IPS-20b (cell line): ENCODE data around the gene HMGA1.

ENCODE experiments used
- H3K27ac ChIP-seq: one replicate; pipeline ENCODE4 v1.5.1; 2013; ENCODE audit warnings: low read length
- H3K27me3 ChIP-seq: 2 replicates; pipeline ENCODE4 v1.6.1; 2013; ENCODE audit warnings: mild to moderate bottlenecking, low read length, inconsistent platforms; ENCODE audit not compliant: insufficient read depth
- H3K36me3 ChIP-seq: 2 replicates; pipeline ENCODE4 v1.6.1; 2013; ENCODE audit warnings: low read depth, mild to moderate bottlenecking, inconsistent platforms, low read length, moderate library complexity; ENCODE audit not compliant: insufficient read depth
- H3K4me1 ChIP-seq: 2 replicates; pipeline ENCODE4 v1.6.1; 2013; ENCODE audit warnings: mild to moderate bottlenecking, control low read depth, inconsistent platforms, low read length, moderate library complexity; ENCODE audit not compliant: insufficient read depth
- H3K4me3 ChIP-seq: 2 replicates; pipeline ENCODE4 v1.5.1; 2013; ENCODE audit warnings: mild to moderate bottlenecking, low read length, inconsistent platforms
- H3K9ac ChIP-seq: 2 replicates; pipeline ENCODE4 v1.6.1; 2013; ENCODE audit warnings: low read depth, mild to moderate bottlenecking, inconsistent platforms, low read length, moderate library complexity
- H3K9me3 ChIP-seq: 2 replicates; pipeline ENCODE4 v1.6.1; 2013; ENCODE audit warnings: mild to moderate bottlenecking, low read depth, low read length, inconsistent platforms; ENCODE audit not compliant: insufficient read depth

Gene HMGA1

DNA sequence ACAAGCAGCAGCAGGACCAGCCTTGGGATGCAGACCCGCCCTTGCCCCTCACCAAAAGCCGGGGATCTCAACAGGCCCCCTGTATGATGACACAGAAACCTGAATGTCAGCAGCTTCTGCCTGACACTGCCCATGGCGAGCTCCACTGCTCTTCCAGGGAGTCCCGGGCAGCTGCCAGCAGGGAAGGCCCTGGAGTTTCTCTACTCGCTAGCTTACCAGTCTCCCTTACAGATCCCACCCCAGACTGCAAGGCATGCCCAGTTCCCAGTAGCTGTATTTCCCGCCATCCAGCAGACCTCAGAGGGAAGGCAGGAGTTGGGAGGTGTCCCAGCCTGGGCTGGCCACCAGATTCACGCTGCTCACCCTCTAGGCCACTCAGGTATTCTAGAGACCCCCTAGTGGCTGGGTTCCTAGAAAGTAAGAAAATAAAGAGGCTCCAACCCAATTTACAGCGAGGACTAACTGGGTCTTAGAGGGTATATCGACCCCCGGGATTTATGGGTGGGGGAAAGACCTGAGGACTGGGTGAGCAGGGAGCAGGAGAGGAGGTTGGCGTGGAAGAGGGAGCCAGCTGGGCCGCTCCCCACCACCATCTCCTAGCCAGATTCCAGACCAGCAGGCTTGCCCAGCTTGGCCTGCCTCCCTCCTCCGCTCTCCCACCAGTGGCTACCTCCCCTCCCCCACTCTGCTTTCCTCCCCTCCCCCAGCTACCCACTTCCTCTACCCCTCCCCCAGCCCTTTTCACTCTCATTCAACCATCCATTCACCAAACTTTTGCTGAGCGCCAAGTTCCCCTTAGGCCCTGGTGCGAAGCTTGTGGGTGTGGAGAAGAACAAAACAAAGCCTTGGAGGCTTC, 9.7 kb upstream of the HMGA1 start:
- peak overlapping the region; percentile 63; the same call in 1 of the 2 replicates for H3K9ac ChIP-seq
- H3K9me3 ChIP-seq: no peaks in the 10 kb centered on the region
- H3K36me3 ChIP-seq: no peaks in the 10 kb centered on the region
- peak overlapping the region; percentile 23; the same call in 1 of the 2 replicates for H3K4me3 ChIP-seq
- H3K27ac ChIP-seq: peak overlapping the region; percentile 80
- H3K4me1 ChIP-seq: peaks cover 21% of the 10 kb centered on the region; the same call in 1 of the 2 replicates
- H3K27me3 ChIP-seq: no peaks in the 10 kb centered on the region

DNA sequence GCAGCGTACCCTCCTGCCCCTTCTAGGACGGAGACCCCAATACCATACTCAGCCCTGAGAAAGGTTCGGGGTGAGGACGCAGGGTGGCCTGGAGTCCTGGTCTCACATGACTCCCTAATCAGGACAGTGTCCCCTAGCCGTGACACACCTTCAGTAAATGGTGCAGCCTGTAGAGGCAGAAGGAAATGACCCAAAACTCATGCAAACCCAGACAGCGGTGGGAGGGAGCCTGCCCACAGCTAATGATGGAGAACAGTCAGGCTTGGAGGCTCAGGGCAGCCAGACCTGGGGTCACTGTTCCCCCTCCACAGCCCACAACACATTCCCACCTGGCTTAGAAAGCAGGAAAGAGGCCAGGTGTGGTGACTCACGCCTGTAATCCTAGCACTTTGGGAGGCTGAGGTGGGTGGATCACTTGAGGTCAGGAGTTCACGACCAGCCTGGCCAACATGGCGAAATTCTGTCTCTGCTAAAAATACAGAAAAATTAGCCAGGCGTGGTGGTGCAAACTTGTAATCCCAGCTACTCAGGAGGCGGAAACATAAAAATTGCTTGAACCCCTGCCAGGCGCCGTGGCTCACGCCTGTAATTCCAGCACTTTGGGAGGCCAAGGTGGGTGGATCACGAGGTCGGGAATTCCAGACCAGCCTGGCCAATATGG, 8.8 kb upstream of the HMGA1 start:
- Histone ChIP-seq H3K27ac (peak overlapping the region; percentile 80), H3K4me1 (peaks cover 21% of the 10 kb centered on the region; the same call in 1 of the 2 replicates), H3K9ac (peak overlapping the region; percentile 63; the same call in 1 of the 2 replicates), H3K36me3 (no peaks in the 10 kb centered on the region), H3K4me3 (no peak overlapping the region), H3K9me3 (no peaks in the 10 kb centered on the region), H3K27me3 (no peaks in the 10 kb centered on the region)

DNA sequence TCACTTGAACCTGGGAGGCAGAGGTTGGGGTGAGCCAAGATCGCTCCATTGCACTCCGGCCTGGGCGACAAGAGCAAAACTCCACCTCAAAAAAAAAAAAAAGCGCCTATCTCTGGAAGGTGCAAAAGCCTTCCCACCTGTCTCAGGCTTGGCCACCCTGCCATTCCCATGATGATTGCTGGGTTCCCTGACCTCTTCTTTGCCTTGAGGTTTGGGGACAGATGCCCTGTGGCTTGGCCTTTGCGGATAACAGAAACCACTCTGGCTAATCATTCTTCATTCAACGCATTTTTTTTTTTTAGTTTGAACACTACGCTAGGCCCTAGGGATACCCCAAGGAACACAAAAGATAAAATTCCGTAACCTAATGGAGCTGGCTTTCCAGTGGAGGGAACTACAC, 6.8 kb upstream of the HMGA1 start:
- Histone ChIP-seq H3K27me3 (no peaks in the 10 kb centered on the region), H3K9ac (no peak overlapping the region), H3K4me1 (peaks cover 33% of the 10 kb centered on the region), H3K9me3 (no peaks in the 10 kb centered on the region), H3K27ac (no peak overlapping the region), H3K36me3 (no peaks in the 10 kb centered on the region), H3K4me3 (no peak overlapping the region)

DNA sequence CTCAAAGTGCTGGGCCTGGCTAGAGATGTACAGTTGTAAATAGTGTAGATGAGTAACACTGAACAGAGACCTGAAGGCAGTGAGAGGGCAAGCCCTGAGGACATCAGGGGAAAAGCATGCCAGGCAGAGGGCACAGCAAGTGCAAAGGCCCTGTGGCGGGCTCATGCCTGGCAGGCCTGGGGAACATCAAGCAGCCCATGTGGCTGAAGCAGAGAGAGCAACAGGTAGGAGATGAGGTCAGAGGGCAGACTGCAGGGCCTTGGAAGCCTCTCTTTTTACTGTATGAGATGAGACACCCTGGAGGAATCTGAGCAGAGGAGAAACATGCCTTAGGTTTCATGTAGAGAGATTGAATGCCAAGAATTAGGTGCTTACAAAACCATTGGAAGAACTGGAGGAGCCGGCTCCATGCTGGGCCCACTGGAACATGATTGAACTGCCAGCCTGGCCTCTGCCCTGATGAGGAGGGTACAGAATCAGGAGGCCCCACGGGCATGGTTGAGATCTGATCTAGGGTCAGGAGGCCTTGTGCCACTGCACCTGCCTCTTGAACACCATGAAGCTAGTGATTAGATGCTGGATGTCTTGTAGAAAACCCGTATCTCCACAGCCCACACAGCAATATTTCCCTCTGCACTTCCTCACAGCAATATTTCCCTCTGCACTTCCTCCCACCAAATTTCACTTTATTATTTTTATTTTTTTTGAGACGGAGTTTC, 5.9 kb upstream of the HMGA1 start:
- H3K4me1 ChIP-seq: peaks cover 32% of the 10 kb centered on the region
- H3K9me3 ChIP-seq: no peaks in the 10 kb centered on the region
- H3K4me3 ChIP-seq: no peak overlapping the region
- no peak overlapping the region for H3K9ac ChIP-seq
- H3K27me3 ChIP-seq: no peaks in the 10 kb centered on the region
- no peak overlapping the region for H3K27ac ChIP-seq
- H3K36me3 ChIP-seq: no peaks in the 10 kb centered on the region

DNA sequence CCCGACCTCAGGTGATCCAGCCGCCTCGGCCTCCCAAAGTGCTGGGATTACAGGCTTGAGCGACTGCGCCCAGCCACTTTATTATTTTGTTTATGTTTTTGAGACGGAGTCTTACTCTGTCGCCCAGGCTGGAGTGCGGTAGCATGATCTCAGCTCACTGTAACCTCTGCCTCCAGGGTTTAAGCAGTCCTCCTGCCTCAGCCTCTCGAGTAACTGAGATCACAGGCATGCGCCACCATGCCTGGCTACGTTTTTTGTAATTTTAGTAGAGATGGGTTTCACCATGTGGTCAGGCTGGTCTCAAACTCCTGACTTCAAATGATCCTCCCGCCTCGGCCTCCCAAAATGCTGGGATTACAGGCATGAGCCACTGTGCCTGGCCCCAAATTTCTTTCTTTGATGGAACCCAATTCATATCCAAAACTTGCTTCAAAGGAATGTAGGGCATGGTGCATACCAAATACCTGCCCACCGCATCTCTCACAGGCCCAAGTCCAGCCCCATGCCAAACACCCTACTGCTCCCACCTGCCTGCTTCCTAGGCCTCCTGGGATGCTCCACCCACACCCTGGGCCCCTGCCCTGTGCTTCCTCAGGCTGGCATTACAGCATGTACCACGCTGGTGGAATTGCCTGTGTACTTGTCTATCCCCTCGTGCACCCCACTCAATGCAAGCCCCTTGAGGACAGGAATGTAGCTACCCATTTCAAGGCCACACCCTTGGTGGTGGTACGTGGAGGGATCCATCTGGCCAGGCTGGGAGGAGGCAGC, 4.9 kb upstream of the HMGA1 start:
- Histone ChIP-seq H3K9ac (no peak overlapping the region), H3K27me3 (no peaks in the 10 kb centered on the region), H3K4me1 (peaks cover 22% of the 10 kb centered on the region), H3K36me3 (no peaks in the 10 kb centered on the region), H3K9me3 (no peaks in the 10 kb centered on the region), H3K27ac (no peak overlapping the region), H3K4me3 (no peak overlapping the region)

DNA sequence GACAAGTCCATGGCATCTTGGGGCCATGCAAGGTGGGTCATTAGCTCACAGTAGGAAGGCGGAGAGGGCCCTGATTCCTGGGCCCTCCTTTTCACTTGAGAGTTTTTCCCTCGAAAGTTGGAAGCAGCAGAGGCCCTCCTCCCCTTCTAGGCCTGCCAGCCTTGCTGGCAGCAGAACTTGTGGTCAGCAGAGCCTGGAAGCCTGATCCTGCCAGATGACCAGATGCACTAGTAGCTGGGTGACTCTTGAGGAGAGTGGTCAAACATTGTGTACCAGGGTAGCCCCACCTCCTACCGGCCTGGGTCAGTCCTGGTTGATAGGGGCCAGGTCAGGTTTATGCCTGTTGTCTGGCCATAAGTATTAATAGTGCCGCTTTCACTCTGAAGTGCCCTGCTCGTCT, 3.8 kb upstream of the HMGA1 start:
- H3K27me3 ChIP-seq: no peaks in the 10 kb centered on the region
- no peaks in the 10 kb centered on the region for H3K36me3 ChIP-seq
- H3K4me3 ChIP-seq: no peak overlapping the region
- H3K4me1 ChIP-seq: peaks cover 12% of the 10 kb centered on the region
- no peaks in the 10 kb centered on the region for H3K9me3 ChIP-seq
- H3K27ac ChIP-seq: no peak overlapping the region
- 0 out of 2 replicates have a peak overlapping the region, but pooled peaks have one; percentile 9 for H3K9ac ChIP-seq

DNA sequence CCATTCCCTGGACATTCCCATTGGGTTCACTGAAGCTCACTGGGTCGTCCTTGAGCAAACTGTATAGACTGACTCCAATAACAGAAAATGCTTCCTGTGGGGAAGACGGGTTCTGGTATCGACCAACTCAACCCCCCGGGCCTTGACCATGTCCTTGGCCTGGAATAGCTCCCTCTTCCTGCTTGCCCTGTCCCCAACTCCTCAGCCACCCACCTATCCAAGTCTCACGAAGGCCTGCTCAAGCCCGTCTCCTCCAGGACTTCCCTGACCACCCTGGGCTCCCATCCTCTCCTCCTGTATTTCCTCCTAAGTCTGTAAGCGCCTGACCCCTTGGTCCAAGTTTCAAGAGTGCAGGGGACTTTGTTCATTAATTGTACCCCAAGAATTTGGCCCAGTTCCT, 2.8 kb upstream of the HMGA1 start:
- Histone ChIP-seq H3K9me3 (no peaks in the 10 kb centered on the region), H3K9ac (peak overlapping the region; percentile 99), H3K27ac (peak overlapping the region; percentile 95), H3K27me3 (no peaks in the 10 kb centered on the region), H3K4me1 (peaks cover 12% of the 10 kb centered on the region), H3K36me3 (peaks cover 7% of the 10 kb centered on the region; the same call in 1 of the 2 replicates), H3K4me3 (peak overlapping the region; percentile 65; the same call in 1 of the 2 replicates)

DNA sequence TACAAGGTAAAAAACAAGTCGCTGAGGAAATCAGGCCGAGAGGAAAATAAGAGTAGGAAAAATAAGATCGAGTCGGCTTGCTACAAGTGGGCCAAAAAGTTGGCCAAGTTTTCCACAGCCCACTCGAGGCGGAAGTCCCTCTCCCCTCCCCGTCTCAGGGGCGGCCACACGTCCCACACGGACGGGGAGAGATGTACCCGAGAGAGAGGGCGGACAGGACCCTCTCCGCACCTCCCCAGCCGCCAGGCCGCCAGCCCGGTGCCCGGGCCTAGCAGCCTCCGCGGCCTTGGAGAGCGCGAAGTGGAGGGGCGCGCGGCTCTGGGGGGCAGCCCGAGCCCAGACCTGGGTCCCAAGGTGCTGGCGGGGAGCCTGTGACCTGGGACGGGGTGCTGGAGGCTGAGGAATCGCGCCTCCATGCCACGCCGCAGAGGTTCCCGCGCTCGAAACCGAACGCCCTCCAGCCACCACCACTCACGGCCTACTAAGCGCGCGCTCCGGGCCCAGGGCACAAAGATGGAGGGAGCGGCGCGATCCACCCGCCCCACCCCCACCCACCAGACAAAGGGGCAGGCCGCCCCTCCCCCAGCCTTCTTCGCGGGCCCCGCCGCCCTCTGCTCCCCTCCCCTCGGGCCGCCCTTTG, 1.9 kb upstream of the HMGA1 start:
- peaks cover 17% of the 10 kb centered on the region for H3K36me3 ChIP-seq
- no peaks in the 10 kb centered on the region for H3K9me3 ChIP-seq
- peak overlapping the region; percentile 65 for H3K4me3 ChIP-seq
- H3K9ac ChIP-seq: peak overlapping the region; percentile 99
- peaks cover 21% of the 10 kb centered on the region for H3K4me1 ChIP-seq
- peak overlapping the region; percentile 95 for H3K27ac ChIP-seq
- no peaks in the 10 kb centered on the region for H3K27me3 ChIP-seq

DNA sequence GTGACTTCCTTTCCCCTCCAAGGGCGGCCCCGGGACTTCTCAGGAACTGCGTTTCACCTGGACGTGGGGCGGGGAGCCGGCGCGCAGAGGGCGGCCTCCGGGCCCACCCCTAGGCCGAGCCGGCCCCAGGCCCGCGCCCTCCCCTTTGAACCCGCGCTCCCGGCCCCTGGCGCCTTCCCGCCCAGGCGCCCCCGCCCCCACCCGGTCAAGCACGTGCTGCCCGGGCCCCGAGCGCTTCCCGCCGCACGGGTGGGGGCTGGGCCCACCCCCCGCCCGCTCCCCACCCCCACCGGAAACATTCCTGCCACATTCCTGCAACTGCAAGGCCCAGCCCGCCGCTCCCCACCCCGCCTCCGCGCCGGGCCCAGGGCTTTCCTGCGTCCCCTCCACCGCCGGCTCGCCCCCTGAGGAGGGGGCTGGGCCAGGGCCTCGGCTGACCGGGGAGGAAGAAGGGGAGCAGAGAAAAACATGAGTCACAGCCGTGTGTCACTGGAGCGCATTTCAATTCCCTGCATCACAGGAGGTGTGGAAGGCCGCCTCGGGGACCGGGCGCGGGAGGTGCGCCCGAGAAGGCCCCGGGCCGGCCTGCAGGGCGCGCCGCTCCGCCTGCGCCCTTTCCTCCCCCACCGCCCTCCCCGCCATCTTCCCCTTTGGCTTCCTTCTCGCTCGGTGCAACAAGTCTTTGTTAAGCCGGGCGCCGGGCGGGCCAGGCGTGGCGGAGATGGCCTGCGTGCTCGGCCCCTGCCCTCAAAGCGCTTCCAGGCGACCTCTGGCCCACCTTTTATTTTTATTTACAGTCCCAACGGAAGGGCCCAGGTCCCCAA, 1.2 kb upstream of the HMGA1 start:
- peak overlapping the region; percentile 97 for H3K9ac ChIP-seq

DNA sequence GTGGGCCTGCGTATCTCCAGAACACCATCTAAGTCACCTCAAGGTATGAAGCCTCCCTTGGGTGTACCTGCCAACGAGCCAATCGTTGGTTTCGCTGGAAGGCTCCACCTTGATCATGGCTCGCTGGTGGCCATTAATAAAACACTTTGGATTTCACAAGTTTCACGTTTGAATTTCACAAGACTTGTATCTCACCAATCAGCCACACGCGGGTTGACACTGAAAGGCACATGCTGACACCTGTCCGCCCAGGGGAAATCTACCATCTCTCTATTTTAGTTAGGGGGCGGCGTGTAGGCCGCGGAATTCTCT, 586 bp upstream of the HMGA1 start:
- H3K36me3 ChIP-seq: peaks cover 30% of the 10 kb centered on the region
- H3K27ac ChIP-seq: peak overlapping the region; percentile 90
- H3K9ac ChIP-seq: peak overlapping the region; percentile 97
- H3K4me3 ChIP-seq: peak overlapping the region; percentile 95
- peaks cover 30% of the 10 kb centered on the region for H3K4me1 ChIP-seq
- H3K9me3 ChIP-seq: no peaks in the 10 kb centered on the region
- no peaks in the 10 kb centered on the region for H3K27me3 ChIP-seq

More for the DNA sequence above, 1.2 kb upstream of the HMGA1 start:
- no peaks in the 10 kb centered on the region for H3K9me3 ChIP-seq
- peaks cover 29% of the 10 kb centered on the region for H3K4me1 ChIP-seq
- peak overlapping the region; percentile 90 for H3K27ac ChIP-seq
- peak overlapping the region; percentile 95 for H3K4me3 ChIP-seq
- H3K27me3 ChIP-seq: no peaks in the 10 kb centered on the region
- H3K36me3 ChIP-seq: peaks cover 24% of the 10 kb centered on the region
